HepG2 (cell line): ENCODE results near the gene GPR162. TPM values are rescaled to one million over a fixed set of nuclear protein-coding genes. Genes with fewer than 3 reads are reported as not detected.

ENCODE experiments used
- ATAC-seq: fragments of 200-7000 bp; cut with Tn5 transposase; 3 replicates; pipeline ENCODE4 v1.9.1; 2020; ENCODE audit warnings: mild to moderate bottlenecking, moderate library complexity
- BruUV-seq: library from RNA; stranded (reverse); fragments of 400-500 nt; replicated peaks from 2 replicates; lab custom pipeline; 2021; lab: Mats Ljungman, UMichigan
- CTCF ChIA-PET: fragments of 300-600 bp; formaldehyde crosslinking; extraction: SDS; loops from one replicate; lab custom pipeline; 2021; ENCODE audit warnings: low total read pairs, inconsistent platforms, low intra/inter-chr PET ratio; lab: Yijun Ruan, JAX
- POLR2A ChIA-PET: fragments of 350-600 bp; sonication (Branson Sonifier 250); formaldehyde crosslinking; loops from one replicate; lab custom pipeline; 2020; ENCODE audit warnings: antibody characterized with exemption, inconsistent platforms; lab: Yijun Ruan, JAX
- DNase-seq: peaks from one replicate; pipeline ENCODE4 v3.0.0-alpha.2; 2015; ENCODE audit warnings: low spot score
- FAIRE-seq: peaks from 3 replicates; lab custom pipeline; 2011; peaks lifted over from hg19 to GRCh38; lab: Jason Lieb, UNC
- H2AFZ ChIP-seq: one replicate; pipeline ENCODE4 v1.6.1; 2011; ENCODE audit warnings: low read length, inconsistent platforms
- H3K27ac ChIP-seq: fragments of 300-600 bp; 3 replicates; pipeline ENCODE4 v1.8.0; 2011; ENCODE audit warnings: mixed run types, mild to moderate bottlenecking, mixed read lengths, low read length, inconsistent platforms; ENCODE audit not compliant: insufficient read depth; ENCODE audit errors: extremely low read length
- H3K27me3 ChIP-seq, 2 experiments: fragments of 200-600 bp in 1 of 2; 2 replicates in 1 of 2; 3 replicates in 1 of 2; pipeline versions ENCODE4 v1.6.0 to v1.8.0; 2011; ENCODE audit warnings: low read length in 2 of 2, mild to moderate bottlenecking in 2 of 2, moderate library complexity in 2 of 2, inconsistent platforms in 1 of 2; ENCODE audit not compliant: insufficient read depth in 2 of 2, control insufficient read depth in 1 of 2
- H3K36me3 ChIP-seq, 2 experiments: fragments of 200-600 bp in 1 of 2; replicated peaks in 1 of 2; 2 replicates in 1 of 2; 3 replicates in 1 of 2; pipeline versions ENCODE4 v1.5.1 to v1.8.0; 2011; ENCODE audit warnings: low read length in 2 of 2, inconsistent platforms in 1 of 2; ENCODE audit not compliant: insufficient read depth in 2 of 2, control insufficient read depth in 1 of 2
- H3K4me1 ChIP-seq: 2 replicates; pipeline ENCODE4 v1.5.1; 2012; ENCODE audit warnings: low read length, inconsistent platforms; ENCODE audit not compliant: insufficient read depth
- H3K4me2 ChIP-seq: 2 replicates; pipeline ENCODE4 v1.6.0; 2011; ENCODE audit warnings: low read depth, low read length, inconsistent platforms
- H3K4me3 ChIP-seq, 3 experiments: fragments of 200-600 bp in 1 of 3; sonication (generic), shearing (Covaris generic) in 1 of 3; replicated peaks in 1 of 3; 2 replicates each; pipeline ENCODE4 v1.5.1; 2011 to 2016; ENCODE audit warnings: low read length in 3 of 3, inconsistent platforms in 2 of 3, low read depth in 2 of 3, mild to moderate bottlenecking in 2 of 3, control low read depth in 1 of 3, mixed read lengths in 1 of 3; ENCODE audit not compliant: insufficient read depth in 1 of 3
- H3K79me2 ChIP-seq: one replicate; pipeline ENCODE4 v1.6.1; 2011; ENCODE audit warnings: low read length, inconsistent platforms; ENCODE audit not compliant: insufficient read depth
- H3K9ac ChIP-seq: 2 replicates; pipeline ENCODE4 v1.6.0; 2011; ENCODE audit warnings: mild to moderate bottlenecking, low read depth, low read length, inconsistent platforms; ENCODE audit not compliant: insufficient read depth
- H3K9me3 ChIP-seq: 2 replicates; pipeline ENCODE4 v1.5.1; 2012; ENCODE audit warnings: mild to moderate bottlenecking, low read length
- H4K20me1 ChIP-seq: 2 replicates; pipeline ENCODE4 v1.6.0; 2011; ENCODE audit warnings: inconsistent platforms, mild to moderate bottlenecking, low read length, moderate library complexity; ENCODE audit not compliant: insufficient read depth
- MEIS2 ChIP-seq: sonication (generic); formaldehyde crosslinking; IDR thresholded peaks from 2 replicates; pipeline ENCODE4 v1.9.0; 2021; ENCODE audit warnings: mild to moderate bottlenecking, missing genetic modification reagents
- NRL ChIP-seq: sonication (generic); formaldehyde crosslinking; IDR thresholded peaks from 2 replicates; pipeline ENCODE4 v1.5.0; 2020; ENCODE audit warnings: missing genetic modification reagents, mild to moderate bottlenecking, moderate library complexity, borderline replicate concordance
- THAP9 ChIP-seq: sonication (generic); formaldehyde crosslinking; IDR thresholded peaks from 2 replicates; pipeline ENCODE4; 2020; ENCODE audit warnings: missing genetic modification reagents, mild to moderate bottlenecking, borderline replicate concordance
- ZNF264 ChIP-seq: sonication (generic); formaldehyde crosslinking; IDR thresholded peaks from 2 replicates; pipeline ENCODE4 v1.4.0; 2020; ENCODE audit warnings: missing genetic modification reagents
- WGBS: methylation state at CpG from one replicate; pipeline ENCODE4 v1.1.6; 2017; ENCODE audit warnings: low lambda C conversion rate; 5-methylcytosine and 5-hydroxymethylcytosine counted together
- in situ Hi-C: cut with HindIII; loops from 2 replicates; pipeline ENCODE4 v1.10.0; 2017; ENCODE audit warnings: low pct_unique_long_range_greater_than_20kb; ENCODE audit not compliant: extremely low pct_ligation_motif_present
- intact Hi-C: fragments of 100-400 bp; cut with micrococcal nuclease; formaldehyde crosslinking; loops from one replicate; pipeline ENCODE4 v1.10.0; 2022; ENCODE audit not compliant: unreplicated experiment
- polyA plus RNA-seq, 8 experiments: library from polyadenylated mRNA; depleted of rRNA in 3 of 8; stranded (reverse) in 7 of 8; unstranded in 1 of 8; fragments of >200 nt; fragmentation: Illumina TruSeq in 4 of 8; extraction: Trizol in 4 of 8; gene quantifications; 2 replicates each; pipeline versions ENCODE4 v1.2.1 to v1.2.3, GENCODE V29; 2011 to 2016; ENCODE audit warnings: low read depth in 4 of 8, missing spikeins in 1 of 8, mixed read lengths in 1 of 8; ENCODE audit not compliant: insufficient read depth in 1 of 8
- total RNA-seq, 5 experiments: library from RNA; depleted of rRNA; stranded (reverse); fragments of >200 nt; fragmentation: Illumina TruSeq; extraction: Trizol; gene quantifications; 2 replicates each; pipeline ENCODE4 v1.2.3, GENCODE V29; 2016; ENCODE audit warnings: low read depth in 1 of 5

The GPR162 gene
- total and polyA plus RNA-seq, 2 of the 13 experiments (the other 11 are each of a cell fraction or from before 2014, with no cell fraction given) = 0.08 TPM; not detected in 1

- Histone ChIP-seq H3K36me3 (peaks cover 11 to 25% of the 10 kb centered on the region in 2 experiments; a peak in 4 of 5 replicates), H3K9ac (no peak overlapping the region), H3K4me1 (no peaks in the 10 kb centered on the region), H3K4me2 (no peak overlapping the region), H3K27ac (no peak overlapping the region), H3K79me2 (no peaks in the 10 kb centered on the region), H2AFZ (no peak overlapping the region), H3K9me3 (no peaks in the 10 kb centered on the region), H3K4me3 (no peak overlapping the region), H4K20me1 (no peaks in the 10 kb centered on the region), H3K27me3 (no peaks in the 10 kb centered on the region)
- DNase-seq (no peak), ATAC-seq (no peak), FAIRE-seq (no peak)
- TF ChIP-seq THAP9 (CRISPR knock-in tag) (no peak), MEIS2 (CRISPR knock-in tag) (no peak), ZNF264 (CRISPR knock-in tag) (no peak), NRL (CRISPR knock-in tag) (no peak)
- WGBS = 100% methylated on average over 1 of the region's 1 CpG
- ChIA-PET POLR2A (interaction anchor here (2.0 to 2.7 kb wide), 2 partner anchors 12 to 26 kb away, joined by 5 to 17 read pairs; partner anchors contain the start of genes CDCA3, TPI1 and USP5), CTCF (no interaction called here)
- in situ Hi-C loops = no loop called here
- BruUV-seq = no TSS peak
- intact Hi-C loops = no loop called here
Measured at GRCh38 chr12:6840330-6840729, 18.7 kb downstream of the GPR162 start.
